H1 (cell line): ENCODE results near the gene PDK4. TPM values are rescaled to one million over a fixed set of nuclear protein-coding genes. Genes with fewer than 3 reads are reported as not detected.

Experiments used
- CTCF ChIA-PET: fragments of 300-600 bp; sonication (Branson Sonifier 250); formaldehyde crosslinking; loops from one replicate; lab custom pipeline; 2021; ENCODE audit not compliant: partially characterized antibody; lab: Charles Lee
- POLR2A ChIA-PET: fragments of 300-600 bp; sonication (Branson Sonifier 250); formaldehyde crosslinking; loops from one replicate; lab custom pipeline; 2021; ENCODE audit warnings: inconsistent platforms; ENCODE audit not compliant: partially characterized antibody; lab: Charles Lee
- DNase-seq, 2 experiments: peaks; one replicate each; pipeline versions ENCODE4 v3.0.0 to v3.0.0-alpha.2; 2010 to 2022; ENCODE audit warnings: low spot score in 2 of 2, low read depth in 1 of 2, mixed read lengths in 1 of 2
- FAIRE-seq: peaks from 2 replicates; lab custom pipeline; 2011; peaks lifted over from hg19 to GRCh38; lab: Jason Lieb, UNC
- H2AFZ ChIP-seq: 2 replicates; pipeline ENCODE4 v1.8.1; 2012; ENCODE audit warnings: low read length, inconsistent platforms
- H2AK5ac ChIP-seq: 2 replicates; pipeline ENCODE4 v1.6.1; 2013; ENCODE audit warnings: low read depth, low read length
- H2BK120ac ChIP-seq: replicated peaks from 2 replicates; pipeline ENCODE3; 2013; ENCODE audit warnings: low read depth, low read length, inconsistent platforms
- H2BK12ac ChIP-seq: 2 replicates; pipeline ENCODE4 v1.6.1; 2013; ENCODE audit warnings: low read depth, low read length
- H2BK15ac ChIP-seq: 2 replicates; pipeline ENCODE4 v1.6.1; 2013; ENCODE audit warnings: low read length
- H2BK20ac ChIP-seq: 2 replicates; pipeline ENCODE4 v1.6.1; 2013; ENCODE audit warnings: low read length
- H2BK5ac ChIP-seq: 2 replicates; pipeline ENCODE4 v1.6.1; 2013; ENCODE audit warnings: low read depth, low read length
- H3K14ac ChIP-seq: 2 replicates; pipeline ENCODE4 v1.6.1; 2013; ENCODE audit warnings: inconsistent platforms; ENCODE audit not compliant: insufficient read length
- H3K18ac ChIP-seq: 2 replicates; pipeline ENCODE4 v1.6.1; 2013; ENCODE audit warnings: low read length; ENCODE audit errors: extremely low read depth
- H3K23ac ChIP-seq: 2 replicates; pipeline ENCODE4 v1.6.1; 2013; ENCODE audit warnings: inconsistent platforms; ENCODE audit not compliant: insufficient read length
- H3K23me2 ChIP-seq: 2 replicates; pipeline ENCODE4 v1.6.1; 2013; ENCODE audit warnings: low read depth, low read length
- H3K27ac ChIP-seq: 2 replicates; pipeline ENCODE4 v1.6.1; 2011; ENCODE audit warnings: low read depth, low read length, inconsistent platforms
- H3K27me3 ChIP-seq, 4 experiments: replicated peaks in 1 of 4; 1 replicate in 1 of 4; 2 replicates in 3 of 4; pipeline versions ENCODE4 v1.6.1 to v1.8.1; 2011 to 2013; ENCODE audit warnings: low read length in 3 of 4, mild to moderate bottlenecking in 3 of 4, inconsistent platforms in 2 of 4, mixed read lengths in 2 of 4, moderate library complexity in 1 of 4; ENCODE audit not compliant: control insufficient read depth in 3 of 4, insufficient read depth in 3 of 4; ENCODE audit errors: extremely low read depth in 1 of 4
- H3K36me3 ChIP-seq, 4 experiments: 2 replicates each; pipeline versions ENCODE4 v1.6.1 to v1.8.1; 2011 to 2013; ENCODE audit warnings: mild to moderate bottlenecking in 4 of 4, low read length in 3 of 4, moderate library complexity in 2 of 4, control low read depth in 1 of 4, inconsistent platforms in 1 of 4; ENCODE audit not compliant: insufficient read depth in 4 of 4, control insufficient read depth in 2 of 4
- H3K4ac ChIP-seq: replicated peaks from 2 replicates; pipeline ENCODE3; 2013; ENCODE audit warnings: low read length, low read depth, mixed read lengths, inconsistent platforms; ENCODE audit not compliant: insufficient read length
- H3K4me1 ChIP-seq, 4 experiments: replicated peaks in 1 of 4; 1 replicate in 1 of 4; 2 replicates in 3 of 4; pipeline versions ENCODE4 v1.6.1 to v1.8.1; 2011 to 2013; ENCODE audit warnings: low read length in 3 of 4, inconsistent platforms in 2 of 4, mixed read lengths in 1 of 4; ENCODE audit not compliant: insufficient read depth in 4 of 4, control insufficient read depth in 3 of 4
- H3K4me2 ChIP-seq, 2 experiments: 2 replicates each; pipeline versions ENCODE4 v1.6.1 to v1.8.1; 2011 to 2013; ENCODE audit warnings: low read depth in 2 of 2, low read length in 2 of 2, control low read depth in 1 of 2, inconsistent platforms in 1 of 2, mild to moderate bottlenecking in 1 of 2; ENCODE audit not compliant: insufficient read depth in 1 of 2
- H3K4me3 ChIP-seq, 4 experiments: fragments of 200-600, 300-600 bp in 1 of 4; sonication (generic), shearing (Covaris generic), sonication (Bioruptor Twin) in 1 of 4; 2 replicates each; pipeline versions ENCODE4 v1.5.1 to v1.8.1; 2011 to 2016; ENCODE audit warnings: low read length in 4 of 4, low read depth in 3 of 4, control low read depth in 2 of 4, inconsistent platforms in 2 of 4, mild to moderate bottlenecking in 2 of 4, mixed read lengths in 1 of 4, moderate library complexity in 1 of 4; ENCODE audit not compliant: insufficient read depth in 2 of 4; ENCODE audit errors: extremely low read depth in 1 of 4
- H3K56ac ChIP-seq: replicated peaks from 2 replicates; pipeline ENCODE3; 2013; ENCODE audit warnings: low read depth, mild to moderate bottlenecking, mixed read lengths, low read length, inconsistent platforms; ENCODE audit not compliant: insufficient read length
- H3K79me1 ChIP-seq: 2 replicates; pipeline ENCODE4 v1.6.1; 2013; ENCODE audit warnings: low read depth, low read length, control low read depth
- H3K79me2 ChIP-seq, 2 experiments: 2 replicates each; pipeline versions ENCODE4 v1.6.1 to v1.8.1; 2012 to 2013; ENCODE audit warnings: low read length in 2 of 2, mild to moderate bottlenecking in 2 of 2, inconsistent platforms in 1 of 2; ENCODE audit not compliant: insufficient read depth in 2 of 2, control insufficient read depth in 1 of 2
- H3K9ac ChIP-seq, 4 experiments: replicated peaks in 1 of 4; 1 replicate in 1 of 4; 2 replicates in 3 of 4; pipeline versions ENCODE4 v1.6.1 to v1.8.1; 2011 to 2013; ENCODE audit warnings: low read depth in 3 of 4, low read length in 3 of 4, control low read depth in 2 of 4, mild to moderate bottlenecking in 2 of 4, moderate library complexity in 2 of 4, inconsistent platforms in 1 of 4; ENCODE audit errors: extremely low read depth in 1 of 4
- H3K9me3 ChIP-seq, 2 experiments: 2 replicates each; pipeline versions ENCODE4 v1.6.1 to v1.8.1; 2012 to 2013; ENCODE audit warnings: mild to moderate bottlenecking in 2 of 2, moderate library complexity in 2 of 2, control low read depth in 1 of 2, inconsistent platforms in 1 of 2, low read depth in 1 of 2, low read length in 1 of 2, mixed read lengths in 1 of 2; ENCODE audit not compliant: insufficient read depth in 2 of 2
- H4K20me1 ChIP-seq, 2 experiments: replicated peaks in 1 of 2; 2 replicates each; pipeline versions ENCODE3 to v1.8.1; 2011 to 2013; ENCODE audit warnings: inconsistent platforms in 2 of 2, low read length in 2 of 2, mild to moderate bottlenecking in 1 of 2; ENCODE audit not compliant: insufficient read depth in 2 of 2, control insufficient read depth in 1 of 2
- H4K5ac ChIP-seq: 2 replicates; pipeline ENCODE4 v1.6.1; 2013; ENCODE audit warnings: low read length, low read depth, mixed read lengths, inconsistent platforms; ENCODE audit not compliant: insufficient read length
- H4K8ac ChIP-seq: 2 replicates; pipeline ENCODE4 v1.8.0; 2013; ENCODE audit warnings: mild to moderate bottlenecking, moderate library complexity, low read length, inconsistent platforms; ENCODE audit not compliant: insufficient read depth; ENCODE audit errors: extremely low read depth
- H4K91ac ChIP-seq: replicated peaks from 2 replicates; pipeline ENCODE3; 2013; ENCODE audit warnings: low read length, mixed read lengths, inconsistent platforms; ENCODE audit not compliant: insufficient read length
- CREB1 ChIP-seq: IDR thresholded peaks from 2 replicates; pipeline ENCODE4 v1.6.1; 2012; ENCODE audit warnings: inconsistent platforms
- MAX ChIP-seq: IDR thresholded peaks from 2 replicates; pipeline ENCODE4 v1.6.1; 2012; ENCODE audit warnings: inconsistent platforms
- NANOG ChIP-seq: IDR thresholded peaks from 2 replicates; pipeline ENCODE4 v1.6.1; 2011; ENCODE audit warnings: low read length, low read depth, mild to moderate bottlenecking, inconsistent platforms; ENCODE audit not compliant: insufficient read depth, poor library complexity, severe bottlenecking
- NRF1 ChIP-seq: IDR thresholded peaks from 2 replicates; pipeline ENCODE4 v1.6.1; 2011; ENCODE audit warnings: mild to moderate bottlenecking, low read depth, low read length, improper control_type of control experiment
- PHF8 ChIP-seq: fragments of 200-600 bp; sonication (generic); conservative IDR thresholded peaks from 2 replicates; pipeline ENCODE4 v1.7.1; 2012; ENCODE audit warnings: low read depth, mild to moderate bottlenecking, inconsistent platforms, low read length, moderate library complexity
- POLR2AphosphoS5 ChIP-seq: IDR thresholded peaks from 2 replicates; pipeline ENCODE4 v1.6.1; 2011; ENCODE audit warnings: low read depth, low read length
- SIX5 ChIP-seq: IDR thresholded peaks from 2 replicates; pipeline ENCODE4 v1.6.1; 2011; ENCODE audit warnings: mild to moderate bottlenecking, low read depth, low read length
- SP4 ChIP-seq: IDR thresholded peaks from 2 replicates; pipeline ENCODE4 v1.6.1; 2012; ENCODE audit warnings: low read length, inconsistent platforms
- WGBS, 2 experiments: shearing (Covaris generic) in 1 of 2; methylation state at CpG; one replicate each; pipeline versions ENCODE4 v1.1.6 to v1.1.7; 2013 to 2015; ENCODE audit warnings: low lambda C conversion rate in 2 of 2, mixed read lengths in 2 of 2, inconsistent platforms in 1 of 2, low coverage in 1 of 2, missing lambda C conversion rate in 1 of 2; ENCODE audit not compliant: insufficient replicate concordance in 2 of 2, insufficient coverage in 1 of 2, insufficient read length in 1 of 2; ENCODE audit errors: extremely low coverage in 1 of 2, missing lambda C conversion rate in 1 of 2; 5-methylcytosine and 5-hydroxymethylcytosine counted together
- polyA plus RNA-seq, 7 experiments: library from polyadenylated mRNA; depleted of rRNA in 3 of 7; stranded (reverse) in 5 of 7; unstranded in 2 of 7; fragments of >200 nt in 5 of 7; fragments of 200-250 nt in 2 of 7; gene quantifications; 1 replicate in 5 of 7; 2 replicates in 1 of 7; 4 replicates in 1 of 7; pipeline versions ENCODE4 v1.2.1 to v1.2.3, GENCODE V29; 2011 to 2013; ENCODE audit warnings: missing spikeins in 2 of 7, mixed read lengths in 2 of 7
- total RNA-seq: library from RNA; stranded (reverse); fragmentation: NEBNext Ultra II Directional; extraction: Animal tissue kit (Norgen Biotek cat#: 25700); gene quantifications from 2 replicates; pipeline ENCODE4 v1.2.1, GENCODE V29; 2021

The PDK4 gene
- total and polyA plus RNA-seq, 2 of the 8 experiments (the other 6 are each of a cell fraction or from before 2014, with no cell fraction given) = 0.26 TPM; not detected in 1

DNA sequence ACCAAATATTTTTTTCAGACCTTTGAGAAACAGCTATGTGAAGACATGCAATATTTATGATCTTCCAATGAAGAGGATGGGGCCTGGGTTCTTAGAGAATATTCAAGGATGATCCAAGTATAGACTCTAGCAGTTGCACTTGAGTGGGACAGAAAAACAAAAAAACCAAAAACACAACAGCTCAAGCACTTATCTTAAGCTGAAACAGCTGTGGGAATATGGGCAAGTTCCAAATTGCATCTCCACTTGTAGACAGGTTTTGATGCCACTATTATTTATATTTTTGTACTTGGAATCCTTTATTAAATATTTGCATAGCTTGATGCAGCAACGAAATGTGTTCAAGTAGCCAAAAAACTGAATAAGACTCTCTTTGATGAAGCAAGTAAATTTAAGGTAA, 2.2 kb upstream of the PDK4 start:
- H4K20me1 ChIP-seq = no peaks in the 10 kb centered on the region
- H3K27me3 ChIP-seq = peaks cover 0 to 25% (median 18%) of the 10 kb centered on the region in 4 experiments; a peak in 6 of 7 replicates
- POLR2A ChIA-PET = no interaction called here
- no peak for TF ChIP-seq POLR2AphosphoS5
- no peak for TF ChIP-seq MAX
- no peak for TF ChIP-seq NANOG
- no peak for TF ChIP-seq SP4
- no peak for TF ChIP-seq PHF8
- TF ChIP-seq SIX5 = no peak
- TF ChIP-seq NRF1 = no peak
- no peak for TF ChIP-seq CREB1

More for the DNA sequence above, 2.2 kb upstream of the PDK4 start:
- Histone ChIP-seq H2BK120ac (no peak overlapping the region), H3K27ac (no peak overlapping the region), H2AK5ac (no peak overlapping the region), H4K8ac (no peak overlapping the region), H3K4me3 (no peak overlapping the region), H2BK12ac (no peak overlapping the region), H3K36me3 (no peaks in the 10 kb centered on the region), H3K56ac (no peak overlapping the region), H4K91ac (no peak overlapping the region), H3K4me1 (no peaks in the 10 kb centered on the region; a peak in 1 of 7 replicates), H4K5ac (no peak overlapping the region), H3K14ac (no peak overlapping the region), H3K23ac (no peak overlapping the region), H3K79me2 (no peaks in the 10 kb centered on the region), H3K4me2 (no peak overlapping the region), H3K9me3 (no peaks in the 10 kb centered on the region), H2BK5ac (no peak overlapping the region), H3K79me1 (no peaks in the 10 kb centered on the region), H2AFZ (no peak overlapping the region), H3K9ac (no peak overlapping the region), H3K18ac (no peak overlapping the region), H2BK20ac (no peak overlapping the region), H3K23me2 (peaks cover 11% of the 10 kb centered on the region), H3K4ac (no peak overlapping the region), H2BK15ac (no peak overlapping the region)
- DNase-seq (no peak), FAIRE-seq (no peak)
- WGBS, 2 experiments = 86% methylated on average over 1 of the region's 1 CpG; no CpG with 5 or more reads in 1 of the 2 experiments
- CTCF ChIA-PET = interaction anchor here (0.7 to 2.4 kb wide), 4 partner anchors 13 to 94 kb away, joined by 3 to 10 read pairs (median 4); no protein-coding TSS in a partner anchor
